DND-41 (cell line): ENCODE data around the gene PARD6G.

Experiments
- ATAC-seq: fragments of 200-7000 bp; cut with Tn5 transposase; 3 replicates; pipeline ENCODE4 v1.9.1; 2021; ENCODE audit warnings: low read depth; ENCODE audit not compliant: insufficient read depth
- DNase-seq: peaks from one replicate; pipeline ENCODE4 v3.0.0-alpha.2; 2020
- H2AFZ ChIP-seq: 2 replicates; pipeline ENCODE4 v1.6.0; 2012; ENCODE audit warnings: low read depth, low read length
- H3K27ac ChIP-seq: 2 replicates; pipeline ENCODE4 v1.5.1; 2012; ENCODE audit warnings: low read length, inconsistent platforms
- H3K27me3 ChIP-seq: fragments of 200-600 bp; sonication (generic); 2 replicates; pipeline ENCODE4 v1.6.0; 2012; ENCODE audit warnings: low read length, mild to moderate bottlenecking, inconsistent platforms; ENCODE audit not compliant: insufficient read depth, poor library complexity
- H3K36me3 ChIP-seq: 2 replicates; pipeline ENCODE4 v1.5.1; 2012; ENCODE audit warnings: low read length, inconsistent platforms; ENCODE audit not compliant: insufficient read depth
- H3K4me1 ChIP-seq: 2 replicates; pipeline ENCODE4 v1.5.1; 2012; ENCODE audit warnings: mild to moderate bottlenecking, low read length; ENCODE audit not compliant: insufficient read depth
- H3K4me2 ChIP-seq: 2 replicates; pipeline ENCODE4 v1.6.0; 2012; ENCODE audit warnings: mild to moderate bottlenecking, moderate library complexity, low read length, inconsistent platforms; ENCODE audit not compliant: insufficient read depth
- H3K4me3 ChIP-seq, 2 experiments: fragments of 200-600 bp in 1 of 2; shearing (Covaris generic) in 1 of 2; 2 replicates each; pipeline ENCODE4 v1.5.1; 2012 to 2016; ENCODE audit warnings: inconsistent platforms in 2 of 2, low read length in 2 of 2, mild to moderate bottlenecking in 2 of 2, low read depth in 1 of 2, moderate library complexity in 1 of 2
- H3K79me2 ChIP-seq: 2 replicates; pipeline ENCODE4 v1.6.0; 2012; ENCODE audit warnings: low read length, inconsistent platforms; ENCODE audit not compliant: insufficient read depth
- H3K9ac ChIP-seq: 2 replicates; pipeline ENCODE4 v1.6.0; 2012; ENCODE audit warnings: low read depth, mild to moderate bottlenecking, inconsistent platforms, low read length, moderate library complexity
- H3K9me3 ChIP-seq: 2 replicates; pipeline ENCODE4 v1.5.1; 2012; ENCODE audit warnings: low read length, moderate library complexity, mild to moderate bottlenecking, inconsistent platforms; ENCODE audit not compliant: insufficient read depth, severe bottlenecking
- H4K20me1 ChIP-seq: 2 replicates; pipeline ENCODE4 v1.6.0; 2012; ENCODE audit warnings: low read length; ENCODE audit not compliant: insufficient read depth
- CTCF ChIP-seq: IDR thresholded peaks from 2 replicates; pipeline ENCODE4 v1.5.1; 2012; ENCODE audit warnings: borderline replicate concordance, low read length, moderate library complexity, mild to moderate bottlenecking; ENCODE audit not compliant: poor library complexity, severe bottlenecking; ENCODE audit errors: extremely low read depth
- EZH2 ChIP-seq: IDR thresholded peaks from 3 replicates; pipeline ENCODE4 v1.6.1; 2012; ENCODE audit warnings: borderline replicate concordance, low read depth, mild to moderate bottlenecking, moderate library complexity, low read length, inconsistent platforms; ENCODE audit not compliant: severe bottlenecking

Gene PARD6G

GRCh38 chr18:80181642-80182461, 65.5 kb downstream of the PARD6G start:
- H3K27ac ChIP-seq: peak overlapping the region; percentile 38; the same call in 1 of the 2 replicates
- H3K9me3 ChIP-seq: no peaks in the 10 kb centered on the region
- peaks cover 12% of the 10 kb centered on the region for H4K20me1 ChIP-seq
- no peak overlapping the region for H3K4me2 ChIP-seq
- H2AFZ ChIP-seq: no peak overlapping the region
- ATAC-seq: peak; percentile 75
- DNase-seq: peak; percentile 48
- no peaks in the 10 kb centered on the region for H3K36me3 ChIP-seq
- H3K4me3 ChIP-seq: no peak overlapping the region
- TF ChIP-seq EZH2 (no peak), CTCF (no peak)
- no peaks in the 10 kb centered on the region for H3K27me3 ChIP-seq
- peaks cover 13% of the 10 kb centered on the region for H3K4me1 ChIP-seq
- H3K79me2 ChIP-seq: no peaks in the 10 kb centered on the region
- no peak overlapping the region for H3K9ac ChIP-seq

GRCh38 chr18:80180778-80181564, 66.3 kb downstream of the PARD6G start:
- H3K4me2 ChIP-seq: no peak overlapping the region
- no peak for DNase-seq
- no peaks in the 10 kb centered on the region for H3K79me2 ChIP-seq
- H3K27ac ChIP-seq: peak overlapping the region; percentile 38; the same call in 1 of the 2 replicates
- no peak overlapping the region for H3K4me3 ChIP-seq
- H3K9ac ChIP-seq: no peak overlapping the region
- ATAC-seq: no peak
- H3K36me3 ChIP-seq: no peaks in the 10 kb centered on the region
- no peaks in the 10 kb centered on the region for H3K27me3 ChIP-seq
- no peak overlapping the region for H2AFZ ChIP-seq
- peaks cover 12% of the 10 kb centered on the region for H4K20me1 ChIP-seq
- no peaks in the 10 kb centered on the region for H3K9me3 ChIP-seq
- peaks cover 19% of the 10 kb centered on the region for H3K4me1 ChIP-seq
- TF ChIP-seq EZH2: no peak
- TF ChIP-seq CTCF: no peak

- Histone ChIP-seq H4K20me1 (peaks cover 12% of the 10 kb centered on the region), H3K79me2 (no peaks in the 10 kb centered on the region), H3K4me3 (no peak overlapping the region), H3K4me1 (peaks cover 29% of the 10 kb centered on the region), H3K36me3 (no peaks in the 10 kb centered on the region), H3K9me3 (no peaks in the 10 kb centered on the region), H3K27ac (no peak overlapping the region), H3K27me3 (no peaks in the 10 kb centered on the region), H2AFZ (no peak overlapping the region), H3K9ac (no peak overlapping the region), H3K4me2 (no peak overlapping the region)
- ATAC-seq: no peak
- no peak for TF ChIP-seq CTCF
- no peak for TF ChIP-seq EZH2
- DNase-seq: no peak
Measured at GRCh38 chr18:80179857-80180558, 67.3 kb downstream of the PARD6G start.
